GM12878 (cell line): ENCODE results near the gene BAHD1. TPM values are rescaled to one million over a fixed set of nuclear protein-coding genes. Genes with fewer than 3 reads are reported as not detected.
A peak's percentile ranks its signal among the peaks of the same experiment; 100 is the strongest.

ENCODE experiments used
- CBX3 ChIP-seq: fragments of 200-600 bp; sonication (generic); IDR thresholded peaks from 2 replicates; pipeline ENCODE4 v1.6.1; 2016; ENCODE audit warnings: low read depth, borderline replicate concordance
- ETV6 ChIP-seq, 2 experiments: fragments of 450-650 bp in 1 of 2; IDR thresholded peaks in 1 of 2; conservative IDR thresholded peaks in 1 of 2; 2 replicates each; pipeline ENCODE4 v1.6.1; 2014; ENCODE audit warnings: antibody characterized with exemption in 1 of 2, borderline replicate concordance in 1 of 2, low read depth in 1 of 2, mild to moderate bottlenecking in 1 of 2, moderate library complexity in 1 of 2
- HDGF ChIP-seq: fragments of 450-650 bp; IDR thresholded peaks from 2 replicates; pipeline ENCODE4 v1.6.1; 2016; ENCODE audit warnings: antibody characterized with exemption
- MTA3 ChIP-seq: IDR thresholded peaks from 2 replicates; pipeline ENCODE4 v1.6.1; 2012; ENCODE audit warnings: low read length, inconsistent platforms, borderline replicate concordance
- NBN ChIP-seq: fragments of 450-650 bp; IDR thresholded peaks from 2 replicates; pipeline ENCODE4 v1.6.1; 2016
- PAX5 ChIP-seq: IDR thresholded peaks from 2 replicates; pipeline ENCODE4 v1.6.1; 2011; ENCODE audit warnings: low read depth, low read length, borderline replicate concordance
- PAX8 ChIP-seq: fragments of 450-650 bp; IDR thresholded peaks from 2 replicates; pipeline ENCODE4 v1.6.1; 2017; ENCODE audit warnings: mild to moderate bottlenecking, moderate library complexity
- RCOR1 ChIP-seq: conservative IDR thresholded peaks from 2 replicates; pipeline ENCODE4 v1.6.1; 2012; ENCODE audit warnings: low read depth, low read length, improper control_type of control experiment
- RELA ChIP-seq: fragments of 450-650 bp; IDR thresholded peaks from 2 replicates; pipeline ENCODE4 v1.8.0; 2014; ENCODE audit warnings: borderline replicate concordance; ENCODE audit not compliant: partially characterized antibody
- RFX5 ChIP-seq: IDR thresholded peaks from 2 replicates; pipeline ENCODE4 v1.6.1; 2011; ENCODE audit warnings: low read depth, low read length, improper control_type of control experiment
- ZNF207 ChIP-seq: fragments of 450-650 bp; IDR thresholded peaks from 2 replicates; pipeline ENCODE4 v1.6.1; 2014; ENCODE audit warnings: antibody characterized with exemption, mild to moderate bottlenecking, borderline replicate concordance
- ZNF24 ChIP-seq: fragments of 450-650 bp; IDR thresholded peaks from 2 replicates; pipeline ENCODE4 v1.6.1; 2017; ENCODE audit warnings: antibody characterized with exemption, mild to moderate bottlenecking
- polyA plus RNA-seq, 11 experiments: library from polyadenylated mRNA; depleted of rRNA in 4 of 11; unstranded in 6 of 11; stranded (reverse) in 5 of 11; fragments of >200 nt; fragmentation: Nextera tagmentation in 4 of 11; fragmentation: Illumina TruSeq in 1 of 11; extraction: Ambion mirVana in 4 of 11; extraction: Trizol in 1 of 11; gene quantifications; 1 replicate in 1 of 11; 2 replicates in 10 of 11; pipeline versions ENCODE4 v1.2.1 to v1.2.3, GENCODE V29; 2011 to 2016; ENCODE audit warnings: inconsistent platforms in 2 of 11, missing spikeins in 2 of 11, low read depth in 1 of 11
- total RNA-seq, 4 experiments: library from RNA; depleted of rRNA in 3 of 4; stranded (reverse); fragments of >200 nt in 3 of 4; fragmentation: Illumina TruSeq in 1 of 4; extraction: Trizol in 1 of 4; gene quantifications; 2 replicates each; pipeline versions ENCODE4 v1.2.1 to v1.2.3, GENCODE V29; 2013 to 2021
- TF ChIP-seq, protein P1 (sequence below): IDR thresholded peaks from 2 replicates; pipeline ENCODE4 v1.6.1; 2012; ENCODE audit warnings: low read depth, low read length, improper control_type of control experiment
- TF ChIP-seq, protein P2 (sequence below): IDR thresholded peaks from 2 replicates; pipeline ENCODE4 v1.6.1; 2012; ENCODE audit warnings: improper control_type of control experiment, low read depth, low read length; ENCODE audit not compliant: insufficient replicate concordance
- TF ChIP-seq, protein P3 (sequence below): IDR thresholded peaks from 2 replicates; pipeline ENCODE4 v1.6.1; 2011; ENCODE audit warnings: borderline replicate concordance, low read depth, mild to moderate bottlenecking, moderate library complexity, low read length; ENCODE audit not compliant: insufficient read depth, poor library complexity, severe bottlenecking
- TF ChIP-seq, protein P4 (sequence below): fragments of 450-650 bp; conservative IDR thresholded peaks from 2 replicates; pipeline ENCODE4 v1.6.1; 2017; ENCODE audit warnings: mild to moderate bottlenecking, moderate library complexity
- TF ChIP-seq, protein P5 (sequence below): IDR thresholded peaks from 2 replicates; pipeline ENCODE4 v1.6.1; 2011; ENCODE audit warnings: low read depth, mild to moderate bottlenecking, low read length, moderate library complexity, borderline replicate concordance; ENCODE audit errors: extremely low read depth

BAHD1 gene
- total and polyA plus RNA-seq, 10 of the 15 experiments (the other 5 are each of a cell fraction or from before 2014, with no cell fraction given), result 0.21 to 21.8 (median 5.8) TPM

DNA sequence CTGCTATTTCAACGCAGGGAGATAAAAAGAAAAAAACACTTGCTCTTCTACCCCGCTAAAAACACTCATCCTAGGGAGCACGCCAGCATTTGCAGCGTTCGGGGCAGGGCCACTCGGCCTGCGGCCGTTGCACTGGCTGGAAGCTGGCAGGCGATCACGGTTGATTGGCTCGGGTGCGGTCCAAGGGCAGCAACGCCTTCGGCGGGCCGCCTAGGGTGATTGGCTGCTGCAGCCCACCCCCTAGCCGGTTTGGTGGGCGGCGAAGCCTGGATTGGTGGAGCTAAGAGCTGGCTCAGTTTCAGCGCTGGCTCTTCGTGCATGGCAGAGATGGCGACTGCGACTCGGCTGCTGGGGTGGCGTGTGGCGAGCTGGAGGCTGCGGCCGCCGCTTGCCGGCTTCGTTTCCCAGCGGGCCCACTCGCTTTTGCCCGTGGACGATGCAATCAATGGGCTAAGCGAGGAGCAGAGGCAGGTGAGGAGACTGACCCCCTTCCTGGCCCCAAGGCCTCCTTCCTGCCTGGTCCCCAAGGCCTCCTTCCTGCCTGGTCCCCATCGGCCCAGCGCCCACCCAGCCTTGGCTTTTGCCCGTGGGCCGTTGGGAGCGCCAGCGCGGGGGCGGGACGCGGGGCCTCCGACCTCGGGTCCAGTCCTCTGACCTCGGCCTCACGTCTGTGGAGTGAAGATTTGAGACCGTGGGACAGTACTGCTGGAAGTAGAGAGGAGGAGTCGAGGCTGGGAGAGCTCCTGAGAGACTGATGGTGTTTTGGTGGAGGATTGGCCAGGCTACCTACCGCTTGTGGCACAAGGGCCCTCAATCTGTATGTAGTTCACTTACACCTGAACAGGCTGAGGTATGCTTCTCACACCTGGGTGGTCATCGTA is 35.0 kb upstream of the BAHD1 start, which contains the start of gene IVD (continued):
- TF ChIP-seq, protein P1, sequence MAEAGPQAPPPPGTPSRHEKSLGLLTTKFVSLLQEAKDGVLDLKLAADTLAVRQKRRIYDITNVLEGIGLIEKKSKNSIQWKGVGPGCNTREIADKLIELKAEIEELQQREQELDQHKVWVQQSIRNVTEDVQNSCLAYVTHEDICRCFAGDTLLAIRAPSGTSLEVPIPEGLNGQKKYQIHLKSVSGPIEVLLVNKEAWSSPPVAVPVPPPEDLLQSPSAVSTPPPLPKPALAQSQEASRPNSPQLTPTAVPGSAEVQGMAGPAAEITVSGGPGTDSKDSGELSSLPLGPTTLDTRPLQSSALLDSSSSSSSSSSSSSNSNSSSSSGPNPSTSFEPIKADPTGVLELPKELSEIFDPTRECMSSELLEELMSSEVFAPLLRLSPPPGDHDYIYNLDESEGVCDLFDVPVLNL, result no peak
- TF ChIP-seq RFX5 (peak; percentile 73; the same call in 1 of the 2 replicates), PAX8 (no peak), NBN (no peak), CBX3 (no peak), RCOR1 (no peak), ZNF207 (no peak), MTA3 (no peak), HDGF (peak; percentile 62; the same call in 1 of the 2 replicates), RELA (no peak), ETV6 (conservative IDR thresholded peaks at IDR 0.05 in 1 of 2, IDR thresholded peaks at IDR 0.05 in 1 of 2; ENCODE audit: borderline replicate concordance in 1 of 2, low read depth in 1 of 2) (no peak), ZNF24 (no peak), PAX5 (peak; percentile 86; the same call in 1 of the 2 replicates)
- TF ChIP-seq, protein P2, sequence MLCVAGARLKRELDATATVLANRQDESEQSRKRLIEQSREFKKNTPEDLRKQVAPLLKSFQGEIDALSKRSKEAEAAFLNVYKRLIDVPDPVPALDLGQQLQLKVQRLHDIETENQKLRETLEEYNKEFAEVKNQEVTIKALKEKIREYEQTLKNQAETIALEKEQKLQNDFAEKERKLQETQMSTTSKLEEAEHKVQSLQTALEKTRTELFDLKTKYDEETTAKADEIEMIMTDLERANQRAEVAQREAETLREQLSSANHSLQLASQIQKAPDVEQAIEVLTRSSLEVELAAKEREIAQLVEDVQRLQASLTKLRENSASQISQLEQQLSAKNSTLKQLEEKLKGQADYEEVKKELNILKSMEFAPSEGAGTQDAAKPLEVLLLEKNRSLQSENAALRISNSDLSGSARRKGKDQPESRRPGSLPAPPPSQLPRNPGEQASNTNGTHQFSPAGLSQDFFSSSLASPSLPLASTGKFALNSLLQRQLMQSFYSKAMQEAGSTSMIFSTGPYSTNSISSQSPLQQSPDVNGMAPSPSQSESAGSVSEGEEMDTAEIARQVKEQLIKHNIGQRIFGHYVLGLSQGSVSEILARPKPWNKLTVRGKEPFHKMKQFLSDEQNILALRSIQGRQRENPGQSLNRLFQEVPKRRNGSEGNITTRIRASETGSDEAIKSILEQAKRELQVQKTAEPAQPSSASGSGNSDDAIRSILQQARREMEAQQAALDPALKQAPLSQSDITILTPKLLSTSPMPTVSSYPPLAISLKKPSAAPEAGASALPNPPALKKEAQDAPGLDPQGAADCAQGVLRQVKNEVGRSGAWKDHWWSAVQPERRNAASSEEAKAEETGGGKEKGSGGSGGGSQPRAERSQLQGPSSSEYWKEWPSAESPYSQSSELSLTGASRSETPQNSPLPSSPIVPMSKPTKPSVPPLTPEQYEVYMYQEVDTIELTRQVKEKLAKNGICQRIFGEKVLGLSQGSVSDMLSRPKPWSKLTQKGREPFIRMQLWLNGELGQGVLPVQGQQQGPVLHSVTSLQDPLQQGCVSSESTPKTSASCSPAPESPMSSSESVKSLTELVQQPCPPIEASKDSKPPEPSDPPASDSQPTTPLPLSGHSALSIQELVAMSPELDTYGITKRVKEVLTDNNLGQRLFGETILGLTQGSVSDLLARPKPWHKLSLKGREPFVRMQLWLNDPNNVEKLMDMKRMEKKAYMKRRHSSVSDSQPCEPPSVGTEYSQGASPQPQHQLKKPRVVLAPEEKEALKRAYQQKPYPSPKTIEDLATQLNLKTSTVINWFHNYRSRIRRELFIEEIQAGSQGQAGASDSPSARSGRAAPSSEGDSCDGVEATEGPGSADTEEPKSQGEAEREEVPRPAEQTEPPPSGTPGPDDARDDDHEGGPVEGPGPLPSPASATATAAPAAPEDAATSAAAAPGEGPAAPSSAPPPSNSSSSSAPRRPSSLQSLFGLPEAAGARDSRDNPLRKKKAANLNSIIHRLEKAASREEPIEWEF, result no peak
- TF ChIP-seq, protein P3, sequence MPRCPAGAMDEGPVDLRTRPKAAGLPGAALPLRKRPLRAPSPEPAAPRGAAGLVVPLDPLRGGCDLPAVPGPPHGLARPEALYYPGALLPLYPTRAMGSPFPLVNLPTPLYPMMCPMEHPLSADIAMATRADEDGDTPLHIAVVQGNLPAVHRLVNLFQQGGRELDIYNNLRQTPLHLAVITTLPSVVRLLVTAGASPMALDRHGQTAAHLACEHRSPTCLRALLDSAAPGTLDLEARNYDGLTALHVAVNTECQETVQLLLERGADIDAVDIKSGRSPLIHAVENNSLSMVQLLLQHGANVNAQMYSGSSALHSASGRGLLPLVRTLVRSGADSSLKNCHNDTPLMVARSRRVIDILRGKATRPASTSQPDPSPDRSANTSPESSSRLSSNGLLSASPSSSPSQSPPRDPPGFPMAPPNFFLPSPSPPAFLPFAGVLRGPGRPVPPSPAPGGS, result no peak
- TF ChIP-seq, protein P4, sequence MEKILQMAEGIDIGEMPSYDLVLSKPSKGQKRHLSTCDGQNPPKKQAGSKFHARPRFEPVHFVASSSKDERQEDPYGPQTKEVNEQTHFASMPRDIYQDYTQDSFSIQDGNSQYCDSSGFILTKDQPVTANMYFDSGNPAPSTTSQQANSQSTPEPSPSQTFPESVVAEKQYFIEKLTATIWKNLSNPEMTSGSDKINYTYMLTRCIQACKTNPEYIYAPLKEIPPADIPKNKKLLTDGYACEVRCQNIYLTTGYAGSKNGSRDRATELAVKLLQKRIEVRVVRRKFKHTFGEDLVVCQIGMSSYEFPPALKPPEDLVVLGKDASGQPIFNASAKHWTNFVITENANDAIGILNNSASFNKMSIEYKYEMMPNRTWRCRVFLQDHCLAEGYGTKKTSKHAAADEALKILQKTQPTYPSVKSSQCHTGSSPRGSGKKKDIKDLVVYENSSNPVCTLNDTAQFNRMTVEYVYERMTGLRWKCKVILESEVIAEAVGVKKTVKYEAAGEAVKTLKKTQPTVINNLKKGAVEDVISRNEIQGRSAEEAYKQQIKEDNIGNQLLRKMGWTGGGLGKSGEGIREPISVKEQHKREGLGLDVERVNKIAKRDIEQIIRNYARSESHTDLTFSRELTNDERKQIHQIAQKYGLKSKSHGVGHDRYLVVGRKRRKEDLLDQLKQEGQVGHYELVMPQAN, result 0 out of 2 replicates have a peak, but pooled peaks have one; percentile 75
- TF ChIP-seq, protein P5, sequence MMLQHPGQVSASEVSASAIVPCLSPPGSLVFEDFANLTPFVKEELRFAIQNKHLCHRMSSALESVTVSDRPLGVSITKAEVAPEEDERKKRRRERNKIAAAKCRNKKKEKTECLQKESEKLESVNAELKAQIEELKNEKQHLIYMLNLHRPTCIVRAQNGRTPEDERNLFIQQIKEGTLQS, result no peak
